ENCODE data around the gene HOXB7. TPM values are rescaled to one million over a fixed set of nuclear protein-coding genes. Genes with fewer than 3 reads are reported as not detected.

The HOXB7 gene
- total RNA-seq, 2 experiments from 2014 or later = 1.7 TPM

GRCh38 chr17:48606892-48607614 is 3.8 kb downstream of the HOXB7 start:
- CTCF ChIA-PET = interaction anchor here (2.0 to 4.8 kb wide), 2 partner anchors 12 to 29 kb away, joined by 8 to 40 read pairs; partner anchors contain the start of gene HOXB5
- Mint-ChIP-seq H3K4me3 (no peak overlapping the region), H3K36me3 (no peaks in the 10 kb centered on the region), H3K27me3 (peaks cover 85% of the 10 kb centered on the region), H3K4me1 (peaks cover 39% of the 10 kb centered on the region), H3K27ac (no peak overlapping the region), H3K9me3 (ENCODE audit: low read depth) (no peaks in the 10 kb centered on the region)
- ATAC-seq (no peak), DNase-seq (no peak)

DNA sequence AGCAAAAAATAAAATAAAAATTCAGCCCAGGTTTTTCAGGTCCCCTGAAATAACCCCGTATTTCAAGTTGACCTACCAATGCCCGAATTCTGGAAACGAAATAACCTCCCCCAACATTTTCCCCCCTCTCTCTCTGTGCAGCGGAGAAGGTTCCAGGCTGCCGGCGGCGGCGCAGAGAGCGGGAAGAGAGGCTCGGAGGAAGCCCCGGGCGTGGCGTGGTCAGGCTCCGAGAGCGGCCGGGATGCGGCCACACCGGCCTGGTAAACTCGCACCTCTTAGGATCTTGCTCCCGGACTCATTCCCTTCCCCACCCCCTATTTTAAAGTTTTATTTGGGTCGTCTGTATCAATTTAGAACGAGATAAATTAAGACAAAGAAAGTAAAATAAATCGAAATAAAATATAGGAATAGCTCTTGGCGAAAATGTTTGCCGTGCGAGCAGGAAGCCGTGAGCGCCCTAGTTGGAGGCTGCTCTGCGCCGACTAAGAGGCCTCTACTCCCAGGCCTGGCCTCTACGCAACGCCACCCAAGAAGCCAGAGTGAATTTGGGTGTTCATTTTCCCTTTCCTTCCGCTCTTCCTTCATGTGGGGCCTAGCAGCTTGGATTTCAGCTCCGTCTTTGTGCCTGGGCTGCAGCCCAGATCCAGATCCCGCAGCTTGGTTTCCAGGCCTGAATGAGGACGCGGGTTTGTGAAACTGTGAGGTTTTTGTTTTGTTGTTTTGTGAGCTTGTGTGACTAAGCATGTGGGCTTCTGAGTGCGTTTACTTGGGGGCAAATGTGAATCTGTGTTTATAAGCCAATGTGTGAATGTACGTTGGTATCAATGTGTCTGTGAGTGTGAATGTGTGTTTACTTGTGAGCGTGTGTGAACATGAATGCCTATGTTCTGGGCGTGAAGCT is 4.6 kb downstream of the HOXB7 start:
- no peak for ATAC-seq
- Mint-ChIP-seq H3K4me3 (no peak overlapping the region), H3K36me3 (no peaks in the 10 kb centered on the region), H3K4me1 (peaks cover 42% of the 10 kb centered on the region), H3K27me3 (peaks cover 87% of the 10 kb centered on the region), H3K9me3 (ENCODE audit: low read depth) (no peaks in the 10 kb centered on the region), H3K27ac (no peak overlapping the region)
- CTCF ChIA-PET = interaction anchor here (0.7 to 4.8 kb wide), 3 partner anchors 12 to 30 kb away, joined by 3 to 40 read pairs (median 8); partner anchors contain the start of gene HOXB5
- no peak for DNase-seq

GRCh38 chr17:48605409-48605919 is 5.4 kb downstream of the HOXB7 start:
- ATAC-seq = no peak
- no peak overlapping the region for H3K27ac Mint-ChIP-seq
- H3K4me1 Mint-ChIP-seq = peaks cover 37% of the 10 kb centered on the region
- no peaks in the 10 kb centered on the region for H3K9me3 Mint-ChIP-seq (ENCODE audit: low read depth)
- peaks cover 89% of the 10 kb centered on the region for H3K27me3 Mint-ChIP-seq
- no peak for DNase-seq
- CTCF ChIA-PET = interaction anchor here (0.8 kb wide), 1 partner anchor 17 kb away, joined by 4 read pairs; no protein-coding TSS in a partner anchor
- H3K36me3 Mint-ChIP-seq = no peaks in the 10 kb centered on the region
- H3K4me3 Mint-ChIP-seq = no peak overlapping the region

DNA sequence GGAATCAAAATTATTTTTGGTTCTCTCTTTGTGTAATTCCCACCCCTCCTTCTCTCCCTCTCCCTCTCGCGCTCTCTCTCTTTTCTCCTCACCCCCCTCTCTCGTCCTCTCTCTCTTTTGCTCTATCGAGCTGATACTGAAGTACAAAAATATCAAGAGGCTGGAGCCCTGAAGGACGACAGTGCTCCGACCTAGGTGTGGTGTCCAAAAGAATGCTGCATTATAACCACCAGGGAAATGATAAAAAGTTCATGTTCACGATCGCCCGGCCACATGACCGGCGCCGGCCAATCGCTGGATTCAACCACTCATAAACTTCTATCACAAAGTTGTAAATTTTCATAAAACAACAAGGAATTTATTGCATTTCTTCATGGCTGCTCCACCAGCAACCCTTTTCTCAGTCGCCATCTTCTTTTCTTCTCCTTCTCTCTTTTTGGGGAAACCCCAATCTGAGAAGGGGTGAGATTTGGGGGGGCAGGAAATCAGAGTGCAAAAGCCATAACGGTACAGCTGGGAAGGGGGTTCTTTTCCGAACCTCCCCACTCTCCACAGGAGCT is 6.0 kb downstream of the HOXB7 start, which contains the start of gene HOXB6:
Gene HOXB6 (minus strand): TSS at position 217 of the 560 bp plus-strand sequence. CDS start 6,836 bp downstream, outside the sequence.
- no peaks in the 10 kb centered on the region for H3K36me3 Mint-ChIP-seq
- peak within 1 kb of the TSS; percentile 22 for H3K4me3 Mint-ChIP-seq
- ATAC-seq (no peak), DNase-seq (no peak)
- no peak within 1 kb of the TSS for H3K27ac Mint-ChIP-seq
- CTCF ChIA-PET = interaction anchor here (0.8 kb wide), 1 partner anchor 17 kb away, joined by 4 read pairs; no protein-coding TSS in a partner anchor
- H3K27me3 Mint-ChIP-seq = peaks cover 95% of the 10 kb centered on the region
- no peaks in the 10 kb centered on the region for H3K9me3 Mint-ChIP-seq (ENCODE audit: low read depth)
- H3K4me1 Mint-ChIP-seq = peaks cover 37% of the 10 kb centered on the region

- Mint-ChIP-seq H3K4me1 (peaks cover 37% of the 10 kb centered on the region), H3K9me3 (ENCODE audit: low read depth) (no peaks in the 10 kb centered on the region), H3K27me3 (peaks cover 95% of the 10 kb centered on the region), H3K4me3 (peak overlapping the region; percentile 22), H3K27ac (no peak overlapping the region), H3K36me3 (no peaks in the 10 kb centered on the region)
- CTCF ChIA-PET = interaction anchor here (0.7 to 0.8 kb wide), 3 partner anchors 11 to 16 kb away, joined by 3 to 4 read pairs (median 3); partner anchors contain the start of gene HOXB3
- no peak for DNase-seq
- no peak for ATAC-seq
These were observed 6.7 kb downstream of the HOXB7 start for GRCh38 chr17:48603959-48604769.

- no peak overlapping the region for H3K4me3 Mint-ChIP-seq
- H3K36me3 Mint-ChIP-seq = no peaks in the 10 kb centered on the region
- H3K4me1 Mint-ChIP-seq = peaks cover 45% of the 10 kb centered on the region
- ATAC-seq (no peak), DNase-seq (no peak)
- H3K9me3 Mint-ChIP-seq (ENCODE audit: low read depth) = no peaks in the 10 kb centered on the region
- H3K27me3 Mint-ChIP-seq = peaks cover 96% of the 10 kb centered on the region
- CTCF ChIA-PET = interaction anchor here (0.6 to 2.6 kb wide), 14 partner anchors 8 to 734 kb away, joined by 3 to 11 read pairs (median 4); partner anchors contain the start of gene PRAC2
- no peak overlapping the region for H3K27ac Mint-ChIP-seq
These were observed 9.0 kb downstream of the HOXB7 start for GRCh38 chr17:48601539-48602425.

DNA sequence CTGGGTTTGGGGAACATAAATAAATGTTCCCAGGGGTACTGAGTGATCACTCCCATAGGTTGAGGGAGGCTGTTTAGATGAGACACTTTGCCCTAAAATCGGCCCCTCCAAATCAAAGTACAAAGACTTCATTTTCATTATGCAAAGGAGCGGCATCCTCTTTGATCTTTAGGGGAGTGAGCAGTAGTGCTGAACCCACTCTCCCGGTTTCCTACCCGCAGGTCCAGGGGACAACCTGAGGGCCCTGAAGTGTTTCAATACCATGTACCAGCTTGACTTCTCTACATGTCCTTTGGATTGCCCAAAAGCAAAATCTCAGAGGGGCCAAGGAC is 9.6 kb downstream of the HOXB7 start:
- DNase-seq (no peak), ATAC-seq (no peak)
- Mint-ChIP-seq H3K27me3 (peaks cover 96% of the 10 kb centered on the region), H3K4me3 (no peak overlapping the region), H3K36me3 (no peaks in the 10 kb centered on the region), H3K9me3 (ENCODE audit: low read depth) (no peaks in the 10 kb centered on the region), H3K4me1 (peaks cover 51% of the 10 kb centered on the region), H3K27ac (no peak overlapping the region)
- CTCF ChIA-PET = interaction anchor here (0.9 to 2.6 kb wide), 10 partner anchors 9 to 583 kb away, joined by 3 to 11 read pairs (median 4); partner anchors contain the start of gene PRAC2

DNA sequence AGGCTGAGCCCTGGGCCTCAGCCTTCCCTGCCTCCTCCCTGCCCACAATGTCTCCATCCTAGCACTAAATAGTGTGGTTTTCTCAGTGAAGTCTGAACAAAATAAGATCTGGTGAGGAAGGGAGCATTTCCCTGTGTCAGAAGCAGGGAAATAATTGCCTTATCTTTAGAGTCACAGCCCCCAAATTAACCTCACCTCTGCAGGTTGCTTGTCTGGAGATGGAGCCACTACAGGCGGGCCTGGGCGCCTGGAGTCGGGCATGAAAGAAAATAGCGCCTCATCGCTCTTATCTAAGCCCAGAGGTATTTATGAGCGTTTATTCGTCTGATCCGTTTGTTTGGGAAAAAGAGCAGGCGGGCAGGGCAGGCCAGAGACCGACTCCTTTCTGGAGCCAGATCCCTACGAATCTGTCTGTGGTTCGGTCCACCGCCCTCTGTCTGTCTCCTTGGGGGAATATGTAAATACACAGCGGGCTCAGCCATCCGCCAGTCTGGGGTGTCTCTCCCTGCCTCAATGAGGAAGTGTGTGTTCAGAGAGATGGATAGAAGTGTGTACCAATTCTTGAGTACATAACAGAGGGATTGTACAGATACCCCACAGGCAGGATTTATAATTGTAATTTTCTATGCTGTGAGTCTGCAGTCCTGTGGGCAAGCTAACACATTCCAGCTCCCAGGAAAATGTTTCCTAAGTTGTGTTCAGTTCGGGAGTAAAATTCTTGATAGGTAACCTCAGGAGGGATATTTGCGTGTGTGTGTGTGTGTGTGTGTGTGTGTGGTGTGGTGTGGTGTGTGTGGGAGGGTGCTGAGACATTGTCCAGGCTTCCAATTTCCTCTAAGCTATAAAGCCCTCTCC is 10.3 kb downstream of the HOXB7 start:
- DNase-seq = no peak
- peaks cover 54% of the 10 kb centered on the region for H3K4me1 Mint-ChIP-seq
- no peaks in the 10 kb centered on the region for H3K9me3 Mint-ChIP-seq (ENCODE audit: low read depth)
- H3K4me3 Mint-ChIP-seq = no peak overlapping the region
- CTCF ChIA-PET = interaction anchor here (1.1 to 2.6 kb wide), 8 partner anchors 10 to 582 kb away, joined by 3 to 11 read pairs (median 4); partner anchors contain the start of gene PRAC2
- ATAC-seq = no peak
- H3K36me3 Mint-ChIP-seq = no peaks in the 10 kb centered on the region
- no peak overlapping the region for H3K27ac Mint-ChIP-seq
- H3K27me3 Mint-ChIP-seq = peaks cover 96% of the 10 kb centered on the region

DNA sequence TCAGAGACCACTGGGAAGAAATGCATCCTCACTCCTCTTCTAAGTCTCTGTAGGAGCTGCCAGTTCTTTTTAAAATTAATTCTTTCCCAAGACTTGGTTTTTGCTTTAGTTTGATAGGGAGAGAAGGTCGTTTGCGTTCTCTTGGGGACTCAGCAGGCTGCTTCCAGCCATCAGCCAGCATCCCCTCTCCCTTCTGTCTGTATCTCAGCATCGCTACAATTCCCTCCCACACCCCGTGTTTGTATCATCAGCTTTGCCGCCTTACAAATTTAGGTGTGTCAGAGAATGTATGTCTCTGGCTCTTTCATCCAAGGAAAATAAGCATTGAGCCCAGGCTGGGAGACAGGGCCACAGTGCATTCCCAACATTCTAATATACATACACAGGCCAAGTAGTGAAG is 11.5 kb downstream of the HOXB7 start:
- no peak for ATAC-seq
- CTCF ChIA-PET = interaction anchor here (0.9 to 2.6 kb wide), 3 partner anchors 12 to 292 kb away, joined by 3 to 7 read pairs (median 4); no protein-coding TSS in a partner anchor
- peaks cover 46% of the 10 kb centered on the region for H3K4me1 Mint-ChIP-seq

GRCh38 chr17:48598736-48599135 is 12.1 kb downstream of the HOXB7 start:
- Mint-ChIP-seq H3K9me3 (ENCODE audit: low read depth) (no peaks in the 10 kb centered on the region), H3K4me1 (peaks cover 47% of the 10 kb centered on the region), H3K4me3 (no peak overlapping the region), H3K36me3 (no peaks in the 10 kb centered on the region), H3K27ac (no peak overlapping the region), H3K27me3 (peaks cover 89% of the 10 kb centered on the region)
- DNase-seq (no peak), ATAC-seq (no peak)
- CTCF ChIA-PET = interaction anchor here (0.9 to 1.3 kb wide), 3 partner anchors 11 to 80 kb away, joined by 3 to 4 read pairs (median 3); no protein-coding TSS in a partner anchor

More for the DNA sequence above, 11.5 kb downstream of the HOXB7 start:
- no peaks in the 10 kb centered on the region for H3K36me3 Mint-ChIP-seq
- no peaks in the 10 kb centered on the region for H3K9me3 Mint-ChIP-seq (ENCODE audit: low read depth)
- DNase-seq = no peak
- H3K27ac Mint-ChIP-seq = no peak overlapping the region
- H3K4me3 Mint-ChIP-seq = no peak overlapping the region
- H3K27me3 Mint-ChIP-seq = peaks cover 89% of the 10 kb centered on the region

Data from activated CD8-positive, alpha-beta memory T cell treated with anti-CD3 and anti-CD28 coated beads, Interleukin-2, amount 10 ng/mL, durations not matched to agents 7 days and 5 days (primary cell).